HG03066 (cell line): ENCODE measurements around the gene BAZ2B.
A peak's percentile ranks its signal among the peaks of the same experiment; 100 is the strongest.

Experiments
- ATAC-seq: cut with Tn5 transposase; IDR thresholded peaks from one replicate; pipeline ENCODE4 v1.9.1; 2021; ENCODE audit warnings: low read depth; ENCODE audit not compliant: unreplicated experiment

Gene BAZ2B

DNA sequence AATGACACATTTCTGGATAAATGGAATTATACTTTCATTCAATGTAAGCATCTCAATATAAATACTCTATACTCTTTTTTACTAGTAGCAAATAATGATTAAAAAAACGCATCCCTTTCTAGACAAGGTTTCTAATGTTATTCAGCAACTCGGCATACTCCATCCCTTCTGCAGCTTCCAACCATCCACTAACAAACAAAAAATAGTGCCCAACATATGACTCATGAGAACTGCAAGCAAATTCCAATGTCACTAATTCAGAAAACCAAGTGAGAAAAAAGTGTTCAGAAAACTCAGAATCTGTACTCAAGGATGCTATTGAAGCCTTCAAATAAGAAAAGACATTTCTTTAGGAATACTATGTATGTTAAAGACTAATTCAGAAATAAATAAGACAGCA is 140.0 kb downstream of the BAZ2B start:
- ATAC-seq, result no peak

DNA sequence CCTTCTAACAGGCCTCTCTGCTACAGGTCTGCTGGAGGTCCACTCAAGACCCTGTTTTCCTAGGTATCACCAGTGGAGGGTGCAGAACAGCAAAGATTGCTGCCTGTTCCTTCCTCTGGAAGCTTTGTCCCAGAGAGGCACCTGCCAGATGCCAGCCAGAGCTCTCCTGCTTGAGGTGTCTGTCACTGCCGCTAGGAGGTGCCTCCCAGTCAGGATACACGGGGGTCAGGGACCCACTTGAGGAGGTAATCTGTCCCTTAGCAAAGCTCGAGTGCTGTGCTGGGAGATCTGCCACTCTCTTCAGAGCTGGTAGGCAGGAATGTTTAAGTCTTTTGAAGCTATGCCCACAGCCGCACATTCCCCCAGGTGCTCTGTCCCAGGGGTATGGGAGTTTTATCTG is 140.6 kb downstream of the BAZ2B start:
- no peak for ATAC-seq

DNA sequence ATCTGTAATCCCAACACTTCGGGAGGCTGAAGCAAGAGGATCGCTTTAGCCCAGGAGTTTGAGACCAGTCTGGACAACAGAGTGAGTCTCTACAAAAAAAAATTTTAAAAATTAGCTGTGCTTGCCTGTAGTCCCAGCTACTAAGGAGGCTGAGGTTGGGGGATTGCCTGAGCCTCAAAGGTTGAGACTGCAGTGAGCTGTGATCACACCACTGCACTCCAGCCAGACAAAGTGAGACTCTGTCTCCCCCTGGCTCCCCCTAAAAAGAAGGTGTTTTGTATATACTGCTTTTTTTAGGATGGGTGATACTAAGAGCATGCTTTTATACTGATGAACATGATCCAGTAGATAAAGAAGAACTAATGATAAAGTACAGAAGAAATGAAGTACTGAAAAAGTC is 145.0 kb downstream of the BAZ2B start:
- ATAC-seq, result no peak

DNA sequence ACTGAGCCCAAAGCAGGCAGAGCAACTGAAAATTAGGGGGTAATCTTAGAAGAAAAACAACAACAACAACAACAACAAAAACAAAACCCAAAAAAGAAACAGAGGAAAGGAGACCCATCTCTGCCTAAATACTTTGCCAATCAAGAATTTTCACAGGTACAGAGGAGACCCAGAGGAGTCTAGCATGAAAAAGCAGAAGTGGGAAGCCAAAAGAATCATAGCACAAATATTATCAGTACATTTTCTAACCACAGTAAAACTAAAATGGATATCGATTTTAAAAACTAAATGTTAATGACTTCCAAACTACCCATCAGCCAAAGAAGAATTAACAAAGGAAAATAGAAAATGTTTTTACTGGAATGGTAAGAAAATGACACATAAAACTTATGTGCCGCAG is 148.1 kb downstream of the BAZ2B start:
- ATAC-seq, result no peak

DNA sequence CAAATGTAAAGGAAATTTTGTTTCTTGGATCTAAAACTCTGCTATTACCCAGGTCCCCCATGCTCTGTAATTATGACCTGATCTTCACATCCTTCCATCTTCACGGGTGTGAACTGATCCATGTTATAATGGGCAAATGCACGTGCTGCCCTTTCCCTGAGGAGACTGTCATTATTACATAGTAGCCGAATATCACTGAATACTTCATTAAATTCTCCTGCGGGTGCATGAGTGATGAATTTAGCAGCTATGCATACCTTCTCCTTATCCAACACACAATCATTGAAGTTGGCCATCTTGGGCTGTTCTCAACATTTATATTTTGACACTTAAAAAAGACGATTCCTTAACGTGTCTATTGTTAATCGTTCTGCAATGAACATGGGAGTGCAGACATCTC is 153.4 kb downstream of the BAZ2B start:
- ATAC-seq, result no peak

DNA sequence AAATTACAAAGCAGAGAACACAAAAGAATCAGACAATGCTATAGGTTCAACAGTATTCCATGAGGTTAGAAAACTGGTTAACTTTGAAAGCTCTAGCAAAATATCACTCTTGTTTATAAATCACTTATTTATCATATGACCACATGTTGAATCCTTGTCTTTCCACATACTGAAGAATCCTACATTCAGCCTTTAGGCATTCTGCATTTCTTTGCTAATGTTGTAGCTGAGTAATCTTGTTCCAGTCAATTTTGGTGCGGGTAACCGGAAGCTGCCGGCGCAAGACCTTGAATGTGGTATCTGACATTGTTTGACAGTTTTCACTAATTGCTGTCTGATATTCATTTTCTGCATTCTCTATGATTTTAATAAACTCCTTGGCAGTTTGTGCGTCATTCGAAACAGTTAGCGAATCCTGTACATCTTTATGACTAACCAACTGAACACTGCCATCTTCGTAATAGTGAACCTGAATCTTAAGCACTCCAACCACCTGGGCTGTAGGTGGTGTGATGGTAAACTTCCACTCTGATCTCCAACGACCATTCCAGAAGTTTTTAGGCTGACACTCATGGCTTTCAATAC is 154.1 kb downstream of the BAZ2B start:
- no peak for ATAC-seq

DNA sequence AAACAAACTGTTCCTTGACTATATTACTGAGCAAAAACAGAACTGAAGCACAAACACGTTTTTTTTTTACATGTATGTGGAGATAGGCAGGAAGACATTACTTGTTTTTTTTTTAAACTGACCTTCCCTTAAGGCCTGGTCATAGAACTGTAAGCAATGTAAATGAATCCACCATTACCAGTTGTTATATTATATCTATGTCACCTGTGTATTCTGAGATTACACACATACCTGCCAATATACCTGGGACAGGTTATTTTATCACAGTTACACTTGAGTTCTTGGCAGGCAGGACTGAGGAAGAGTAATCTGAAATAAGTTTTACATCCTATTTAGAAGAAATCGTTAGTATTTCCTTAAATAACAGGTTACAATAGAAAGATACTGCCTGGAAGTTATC is 155.3 kb downstream of the BAZ2B start:
- ATAC-seq, result no peak

DNA sequence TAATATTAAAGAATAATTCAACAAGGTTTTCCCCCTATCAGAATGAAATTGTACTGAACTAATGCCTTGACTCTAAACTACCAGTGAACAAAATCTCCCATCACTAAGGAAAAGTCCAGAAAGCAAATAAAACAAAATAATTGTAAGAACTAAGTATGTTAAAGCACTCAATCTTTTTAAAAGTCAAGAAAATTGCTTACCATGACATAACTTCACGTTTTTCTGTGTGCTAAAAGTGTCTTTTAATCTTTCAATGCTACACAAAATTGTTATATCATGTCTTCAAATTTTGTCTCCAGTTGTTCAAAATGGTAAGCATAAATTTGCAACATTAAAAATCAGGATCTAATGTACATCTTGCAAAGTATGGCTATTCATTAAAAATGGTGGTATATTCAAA is 156.1 kb downstream of the BAZ2B start:
- ATAC-seq, result no peak

DNA sequence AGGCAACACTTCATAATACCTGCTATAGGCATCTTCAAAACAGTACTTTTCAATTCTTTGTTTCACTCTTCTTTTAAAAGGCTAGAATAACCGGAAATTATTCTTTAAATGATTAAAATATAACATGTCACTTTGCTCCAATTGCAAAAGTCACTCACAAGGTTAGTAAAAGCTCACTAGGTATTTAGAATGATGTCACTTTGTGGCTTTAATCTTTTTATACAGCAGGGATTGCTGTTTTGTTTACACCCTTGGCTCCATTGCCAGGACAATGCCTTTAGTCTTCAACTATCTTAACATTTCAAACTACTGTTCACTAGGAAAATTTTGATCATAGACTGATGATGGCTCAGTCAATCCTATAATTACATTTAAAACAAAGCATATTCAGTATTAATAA is 157.1 kb downstream of the BAZ2B start:
- no peak for ATAC-seq

DNA sequence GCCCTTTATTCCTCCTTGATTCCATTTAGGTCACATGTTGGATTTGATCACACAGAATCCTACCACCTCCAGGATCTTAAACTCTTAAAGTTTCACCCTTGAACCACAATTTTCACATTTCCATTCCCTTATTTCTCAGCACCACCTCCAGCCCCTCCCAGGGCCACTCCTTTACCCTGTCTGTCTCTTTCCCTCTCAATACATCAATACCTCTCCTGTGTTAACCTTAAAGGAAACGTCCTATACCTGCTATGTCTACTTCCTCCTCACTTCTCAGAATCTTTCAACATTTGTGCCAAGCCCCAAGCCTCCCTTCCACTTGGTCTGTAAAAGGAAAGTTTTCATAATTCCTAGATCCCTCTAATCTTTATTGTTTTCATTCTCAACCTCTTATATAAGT is 158.8 kb downstream of the BAZ2B start:
- ATAC-seq, result no peak

DNA sequence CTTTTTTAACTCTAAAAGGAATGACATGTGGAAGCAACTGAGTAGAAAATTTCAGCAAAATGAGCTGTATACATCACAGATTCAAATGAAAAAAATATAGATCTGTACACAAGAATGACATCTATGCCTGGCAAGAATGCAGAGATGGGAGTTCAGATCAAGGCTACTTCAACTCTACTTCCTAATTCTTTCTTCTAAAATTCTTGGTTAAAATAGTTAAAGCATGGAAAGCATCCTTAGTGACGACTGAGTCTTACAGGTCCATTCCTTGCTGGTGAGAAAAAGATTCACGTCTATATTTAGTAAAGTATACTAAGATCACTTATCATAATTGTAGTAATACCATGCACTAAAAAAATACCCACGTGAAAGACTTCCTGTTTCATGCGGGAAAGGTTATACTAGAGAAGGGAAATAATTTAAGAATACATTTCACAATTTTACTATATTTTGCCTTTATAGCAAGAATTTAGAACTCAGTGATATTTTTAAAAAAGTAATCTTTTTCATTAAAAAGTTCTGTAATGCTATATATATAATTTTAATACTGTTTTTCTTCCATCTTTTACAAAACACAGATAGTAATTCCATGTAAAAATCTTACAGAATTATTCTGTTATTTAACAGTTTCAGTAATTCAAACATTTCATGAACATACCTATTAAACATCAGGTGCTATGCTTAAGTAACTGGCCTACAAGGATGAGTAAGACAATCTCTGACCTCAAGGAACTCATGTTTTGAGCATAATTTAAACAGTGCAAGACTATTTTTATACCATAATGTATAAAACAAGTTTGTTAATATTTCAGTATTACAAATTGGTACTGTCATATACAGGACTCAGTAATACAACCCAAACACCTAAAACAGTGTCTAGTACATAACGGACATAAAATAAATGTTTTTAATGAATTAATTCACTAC is 159.6 kb downstream of the BAZ2B start:
- ATAC-seq, result no peak

DNA sequence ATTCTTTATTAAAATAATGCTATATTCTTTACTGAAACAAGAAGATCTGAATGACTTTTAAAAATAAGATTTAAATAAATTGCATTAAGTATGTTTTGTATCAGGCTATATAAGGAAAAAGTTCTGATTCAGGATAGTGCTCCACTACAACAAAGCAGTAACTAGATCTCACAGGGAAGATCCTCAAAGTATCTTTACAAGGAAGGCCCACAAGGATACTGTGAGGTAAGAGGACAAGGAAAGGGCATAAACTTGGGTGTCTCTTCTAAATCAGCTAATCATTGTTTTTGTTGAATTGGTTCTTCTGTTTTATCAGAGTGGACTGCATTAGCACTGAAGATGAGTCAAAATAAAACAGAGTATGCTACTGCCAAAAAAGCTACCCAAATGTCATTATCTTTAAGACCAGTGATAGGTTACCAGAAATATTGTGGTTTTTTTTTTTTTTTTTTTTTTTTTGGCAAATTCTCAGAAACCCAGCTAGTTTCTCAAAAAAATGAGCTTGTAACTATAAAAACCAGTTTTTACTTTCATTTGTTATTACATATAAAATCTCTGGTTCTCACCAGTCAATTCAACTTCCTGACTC is 160.9 kb downstream of the BAZ2B start:
- ATAC-seq, result peak; percentile 52

DNA sequence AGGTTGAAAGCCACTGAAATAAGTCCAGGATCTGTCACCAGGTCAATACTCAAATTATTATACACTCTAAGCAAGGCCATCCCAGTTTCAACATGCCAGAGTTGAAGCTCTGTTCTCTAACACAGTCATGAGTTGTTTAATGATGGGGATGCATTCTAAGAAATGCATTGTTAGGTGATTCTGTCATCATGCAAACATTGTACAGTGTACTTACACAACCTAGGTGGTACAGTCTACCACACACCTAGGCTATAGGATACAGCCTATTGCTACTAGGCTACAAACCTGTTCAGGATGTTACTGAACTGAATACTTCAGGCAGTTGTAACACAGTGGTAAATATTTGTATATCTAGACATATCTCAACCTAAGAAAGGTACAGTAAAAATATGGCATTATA is 162.2 kb downstream of the BAZ2B start:
- ATAC-seq, result no peak

DNA sequence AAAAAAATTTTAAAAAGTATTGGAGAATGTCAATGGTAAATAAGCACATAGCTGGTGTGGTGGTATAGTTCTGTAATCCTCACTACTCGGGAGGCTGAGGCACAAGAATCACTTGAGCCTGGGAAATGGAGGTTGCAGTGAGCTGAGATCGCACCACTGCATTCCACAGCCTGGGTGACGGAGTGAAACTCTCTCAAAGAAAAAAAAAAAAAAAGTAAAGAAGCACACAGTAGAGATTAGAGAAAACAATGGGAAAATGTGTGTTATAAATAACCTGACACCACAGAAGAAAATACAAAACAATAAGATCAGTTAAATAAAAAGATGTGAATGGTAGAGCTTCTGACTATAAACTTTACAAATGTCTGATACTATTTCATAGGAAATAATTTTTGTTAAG is 166.2 kb downstream of the BAZ2B start:
- no peak for ATAC-seq

DNA sequence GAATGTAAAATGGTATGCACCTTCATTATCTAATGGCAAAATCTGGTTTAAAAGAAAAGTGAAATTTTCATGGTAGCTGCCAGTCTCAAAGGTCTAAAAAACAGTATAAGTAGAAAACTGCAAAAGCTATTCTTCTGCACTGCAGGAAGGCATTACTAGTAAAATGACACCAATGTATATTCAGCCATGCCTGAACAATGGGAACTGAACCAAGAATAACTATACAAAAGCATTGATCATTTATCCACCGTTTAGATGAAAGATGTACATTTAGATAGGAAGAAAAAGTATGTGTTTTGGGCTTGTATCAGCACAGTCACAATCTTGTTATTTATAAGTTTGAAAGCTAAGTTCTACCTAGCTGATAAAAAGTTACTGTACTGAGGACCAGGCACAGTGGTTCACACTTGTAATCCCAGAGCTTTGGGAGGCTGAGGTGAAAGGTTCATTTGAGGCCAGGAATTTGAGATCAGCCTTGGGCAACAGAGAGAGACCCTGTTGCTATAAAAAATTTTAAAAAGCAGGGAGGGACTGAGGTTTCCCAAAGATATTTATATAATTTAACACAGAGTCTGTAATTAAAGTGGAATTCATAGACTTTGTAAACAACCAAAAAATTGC is 166.7 kb downstream of the BAZ2B start:
- no peak for ATAC-seq

DNA sequence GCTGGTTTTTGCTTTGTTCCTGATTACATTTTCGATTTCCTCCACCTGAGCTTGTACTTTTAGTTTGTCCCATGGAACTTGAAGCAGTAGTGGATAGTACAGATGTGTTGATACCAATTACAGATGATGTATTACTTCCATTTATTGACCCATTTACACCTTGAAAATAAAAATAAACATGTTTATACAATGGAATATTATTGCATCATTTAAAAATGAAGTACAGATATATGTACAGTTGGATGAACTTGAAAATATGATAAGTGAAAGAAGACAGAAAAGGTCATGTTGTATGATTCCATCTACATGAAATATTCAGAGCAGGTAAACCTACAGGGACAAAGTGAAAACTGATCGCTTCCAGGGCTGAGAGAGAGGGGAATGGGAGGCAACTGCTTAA is 169.5 kb downstream of the BAZ2B start:
- no peak for ATAC-seq

DNA sequence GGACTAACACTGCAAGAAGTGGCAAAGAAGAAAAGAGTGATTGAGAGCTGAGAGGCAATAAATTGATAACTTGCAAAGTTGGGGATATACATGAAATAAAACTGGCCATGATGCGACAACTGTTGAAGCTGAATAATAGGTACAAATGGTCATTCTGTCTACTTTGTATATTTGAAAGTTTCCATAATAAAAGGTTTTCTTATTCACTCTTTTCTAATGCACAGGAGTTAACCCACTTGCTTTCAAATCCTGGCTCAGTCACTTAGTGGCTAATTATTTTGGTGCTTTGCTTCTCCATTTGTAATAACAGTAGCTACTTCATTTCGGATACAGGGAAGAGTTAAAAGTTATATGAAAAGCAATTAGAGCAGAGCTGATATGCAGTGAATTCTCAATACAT is 170.1 kb downstream of the BAZ2B start:
- no peak for ATAC-seq

DNA sequence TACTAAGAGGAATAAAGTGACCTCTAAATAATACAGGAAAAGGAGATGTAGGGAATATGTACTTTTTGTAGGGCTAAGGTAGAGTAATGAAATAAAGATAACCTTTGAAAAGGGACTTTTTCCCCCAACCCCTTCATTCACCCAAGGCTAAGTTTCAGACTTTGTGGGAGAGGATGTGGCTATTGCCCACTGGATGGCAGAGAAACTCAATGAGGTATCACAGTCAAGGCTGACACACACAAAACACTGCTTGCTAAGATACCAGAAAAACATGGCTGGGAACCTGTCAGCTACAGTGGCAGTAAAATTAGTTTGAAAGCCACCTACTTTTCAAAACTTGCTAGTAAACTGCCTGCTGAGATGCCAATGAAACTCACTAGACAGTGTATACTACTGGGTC is 171.0 kb downstream of the BAZ2B start:
- no peak for ATAC-seq

DNA sequence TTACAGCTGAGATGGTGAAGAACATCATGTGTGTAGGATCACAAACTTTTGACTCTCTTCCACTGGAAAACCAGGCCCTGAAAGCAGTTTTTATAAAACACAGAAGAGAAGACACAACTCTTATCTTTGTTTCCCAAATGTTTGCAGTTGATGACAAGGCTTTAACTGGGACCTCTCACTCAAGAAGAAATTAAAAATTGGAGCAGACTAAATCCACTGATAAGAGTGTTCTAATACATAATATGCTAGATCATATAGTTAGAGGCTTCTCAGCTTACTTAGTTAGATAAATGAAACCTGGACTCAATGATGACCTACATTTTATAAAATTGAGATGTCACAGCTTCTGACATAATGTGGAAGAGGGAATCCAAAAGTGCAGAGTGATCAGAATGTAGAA is 171.6 kb downstream of the BAZ2B start:
- ATAC-seq, result no peak

DNA sequence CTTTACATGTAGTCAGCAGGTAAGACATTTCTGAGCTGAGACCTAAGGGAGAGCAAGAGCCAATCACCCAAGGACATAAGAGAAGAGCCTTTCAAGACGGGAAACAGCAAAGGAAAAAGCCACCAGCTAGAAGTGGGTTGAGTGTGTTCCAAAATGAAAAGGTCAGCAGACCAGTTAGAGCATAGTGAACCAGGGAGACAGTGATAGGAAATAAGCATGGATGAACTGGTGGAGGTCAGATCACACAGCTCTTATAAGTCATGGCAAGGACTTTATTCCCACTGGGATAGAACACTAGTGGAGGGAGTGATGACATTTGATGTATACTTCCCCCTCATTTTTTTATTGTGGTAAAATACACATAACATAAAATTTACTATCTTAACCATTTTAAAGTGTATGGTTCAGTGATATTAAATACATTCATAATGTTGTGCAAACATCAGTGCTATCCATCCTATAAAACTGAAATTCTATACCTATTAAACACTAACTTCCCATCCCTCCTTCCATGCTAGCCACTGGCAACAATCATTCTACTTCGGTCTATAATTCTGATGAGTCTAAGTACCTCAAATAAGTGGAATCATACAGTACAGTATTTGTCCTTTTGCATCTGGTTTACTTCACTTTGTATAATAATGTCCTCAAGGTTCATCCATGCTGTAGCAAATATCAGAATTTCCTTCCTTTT is 174.0 kb downstream of the BAZ2B start:
- ATAC-seq, result no peak

DNA sequence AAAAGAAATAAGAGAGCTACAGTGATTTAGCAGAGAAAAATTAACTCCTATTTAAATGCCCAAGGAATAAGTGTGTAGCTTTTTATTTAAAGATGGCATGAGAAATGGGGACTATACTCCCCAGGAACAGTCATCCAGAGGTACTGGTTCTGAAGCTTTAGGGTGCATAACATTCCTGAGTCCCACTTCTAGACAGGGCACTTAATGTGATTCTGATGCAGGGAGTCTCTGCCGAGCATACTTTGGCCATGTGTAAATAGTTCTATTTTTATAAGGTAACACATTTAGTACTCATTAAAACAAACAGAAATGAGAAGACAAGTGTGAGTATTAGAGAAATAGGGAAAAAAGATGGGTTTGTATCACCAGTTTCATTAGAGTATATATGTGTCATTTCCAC is 175.2 kb downstream of the BAZ2B start:
- no peak for ATAC-seq
